Prostate gland (tissue), 2 donors: Measurements from ENCODE around the gene TSKS. TPM values are rescaled to one million over a fixed set of nuclear protein-coding genes. Genes with fewer than 3 reads are reported as not detected.

Experiments
- DNase-seq: peaks from one replicate; pipeline ENCODE4 v3.0.0-alpha.2; 2019; ENCODE audit warnings: low spot score
- H3K27ac ChIP-seq, 2 donors: fragments of 200-600 bp; sonication (generic); 2 replicates each; pipeline ENCODE4 v1.5.1; 2017 to 2019
- H3K27me3 ChIP-seq: fragments of 200-600 bp; sonication (generic); replicated peaks from 2 replicates; pipeline ENCODE4 v1.5.1; 2019; ENCODE audit not compliant: insufficient read depth
- H3K36me3 ChIP-seq, 2 donors: fragments of 200-600 bp; sonication (generic); 1 replicate in 1 of 2; 2 replicates in 1 of 2; pipeline versions ENCODE4 v1.5.1 to v1.8.1; 2017 to 2019
- H3K4me1 ChIP-seq: fragments of 200-600 bp; sonication (generic); replicated peaks from 2 replicates; pipeline ENCODE4 v1.5.1; 2019
- H3K4me3 ChIP-seq, 2 donors: fragments of 200-600 bp; sonication (generic); 2 replicates each; pipeline ENCODE4 v1.5.1; 2017 to 2019
- H3K9me3 ChIP-seq: fragments of 200-600 bp; sonication (generic); 2 replicates; pipeline ENCODE4 v1.5.1; 2017
- POLR2A ChIP-seq: fragments of 450-650 bp; IDR thresholded peaks from one replicate; pipeline ENCODE4 v1.6.1; 2016; ENCODE audit warnings: antibody characterized with exemption, mild to moderate bottlenecking
- POLR2AphosphoS5 ChIP-seq: sonication (generic); formaldehyde crosslinking; IDR thresholded peaks from one replicate; pipeline ENCODE4 v1.6.1; 2017; ENCODE audit warnings: antibody characterized with exemption
- WGBS: methylation state at CpG from one replicate; pipeline ENCODE4 v1.1.5; 2018; 5-methylcytosine and 5-hydroxymethylcytosine counted together
- intact Hi-C: fragments of 100-400 bp; cut with DNase I; formaldehyde crosslinking; loops from one replicate; pipeline ENCODE4 v1.14.2; 2022
- total RNA-seq, 2 donors: library from RNA; depleted of rRNA; stranded (reverse); fragments of >200 nt; gene quantifications; one replicate each; pipeline ENCODE4 v1.1.0, GENCODE V29; 2016
- TF ChIP-seq, protein P1 (sequence below), 4 experiments: fragments of 200-600 bp in 2 of 4; fragments of 450-650 bp in 2 of 4; sonication (generic) in 2 of 4; IDR thresholded peaks; 1 replicate in 3 of 4; 2 replicates in 1 of 4; pipeline ENCODE4 v1.5.1; 2016 to 2019; ENCODE audit warnings: antibody characterized with exemption in 4 of 4, mild to moderate bottlenecking in 2 of 4, moderate library complexity in 2 of 4

The TSKS gene
- total RNA-seq, 2 donors from 2014 or later = 10.6 TPM; not detected in 1

DNA sequence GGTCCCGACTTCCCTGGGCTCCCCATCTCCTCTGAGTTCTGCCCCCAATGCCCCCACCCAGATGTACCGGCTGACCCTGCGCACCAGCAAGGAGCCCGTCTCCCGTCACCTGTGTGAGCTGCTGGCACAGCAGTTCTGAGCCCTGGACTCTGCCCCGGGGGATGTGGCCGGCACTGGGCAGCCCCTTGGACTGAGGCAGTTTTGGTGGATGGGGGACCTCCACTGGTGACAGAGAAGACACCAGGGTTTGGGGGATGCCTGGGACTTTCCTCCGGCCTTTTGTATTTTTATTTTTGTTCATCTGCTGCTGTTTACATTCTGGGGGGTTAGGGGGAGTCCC, 43.5 kb upstream of the TSKS start:
- TF ChIP-seq POLR2A (no peak), POLR2AphosphoS5 (no peak)
- TF ChIP-seq, protein P1, sequence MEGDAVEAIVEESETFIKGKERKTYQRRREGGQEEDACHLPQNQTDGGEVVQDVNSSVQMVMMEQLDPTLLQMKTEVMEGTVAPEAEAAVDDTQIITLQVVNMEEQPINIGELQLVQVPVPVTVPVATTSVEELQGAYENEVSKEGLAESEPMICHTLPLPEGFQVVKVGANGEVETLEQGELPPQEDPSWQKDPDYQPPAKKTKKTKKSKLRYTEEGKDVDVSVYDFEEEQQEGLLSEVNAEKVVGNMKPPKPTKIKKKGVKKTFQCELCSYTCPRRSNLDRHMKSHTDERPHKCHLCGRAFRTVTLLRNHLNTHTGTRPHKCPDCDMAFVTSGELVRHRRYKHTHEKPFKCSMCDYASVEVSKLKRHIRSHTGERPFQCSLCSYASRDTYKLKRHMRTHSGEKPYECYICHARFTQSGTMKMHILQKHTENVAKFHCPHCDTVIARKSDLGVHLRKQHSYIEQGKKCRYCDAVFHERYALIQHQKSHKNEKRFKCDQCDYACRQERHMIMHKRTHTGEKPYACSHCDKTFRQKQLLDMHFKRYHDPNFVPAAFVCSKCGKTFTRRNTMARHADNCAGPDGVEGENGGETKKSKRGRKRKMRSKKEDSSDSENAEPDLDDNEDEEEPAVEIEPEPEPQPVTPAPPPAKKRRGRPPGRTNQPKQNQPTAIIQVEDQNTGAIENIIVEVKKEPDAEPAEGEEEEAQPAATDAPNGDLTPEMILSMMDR (IDR thresholded peaks at IDR 0.05) = no peak
- WGBS = 90% methylated on average over 8 of the region's 8 CpGs
- intact Hi-C loops = no loop called here
- Histone ChIP-seq H3K9me3 (no peaks in the 10 kb centered on the region), H3K36me3 (no peaks in the 10 kb centered on the region), H3K27ac (no peak overlapping the region), H3K27me3 (no peaks in the 10 kb centered on the region), H3K4me1 (peaks cover 6% of the 10 kb centered on the region), H3K4me3 (no peak overlapping the region)
- DNase-seq = no peak

DNA sequence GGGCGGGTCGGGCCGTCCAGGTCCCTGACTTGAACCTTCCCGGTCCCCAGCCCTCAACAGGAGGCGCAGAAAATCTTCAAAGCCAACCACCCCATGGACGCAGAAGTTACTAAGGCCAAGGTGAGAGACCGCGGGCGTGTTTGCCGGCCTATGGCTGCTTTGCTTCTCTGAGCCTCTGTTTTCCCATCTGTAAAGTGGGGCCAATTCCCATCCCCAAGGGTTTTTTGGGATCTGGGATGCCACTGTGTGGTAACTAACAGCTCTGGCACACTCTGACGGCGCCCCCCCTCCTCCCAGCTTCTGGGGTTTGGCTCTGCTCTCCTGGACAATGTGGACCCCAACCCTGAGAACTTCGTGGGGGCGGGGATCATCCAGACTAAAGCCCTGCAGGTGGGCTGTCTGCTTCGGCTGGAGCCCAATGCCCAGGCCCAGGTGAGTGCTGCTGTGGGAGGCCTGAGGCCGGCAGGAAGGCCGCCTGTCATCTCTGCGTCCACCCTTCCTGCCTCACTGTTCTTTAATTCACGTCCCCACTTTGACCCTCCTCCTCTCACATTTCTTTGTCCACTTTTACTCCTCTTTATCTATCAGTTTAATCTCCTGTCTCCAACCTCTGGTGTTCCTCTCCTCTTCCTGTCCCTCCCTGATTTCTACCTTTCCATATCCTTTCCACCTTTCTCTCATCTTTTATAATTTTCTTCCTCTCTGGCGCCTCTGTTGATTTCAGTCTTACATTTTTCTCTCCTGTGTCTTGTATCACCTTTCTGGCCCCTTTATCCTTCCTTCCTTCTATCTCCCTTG, 42.9 kb upstream of the TSKS start:
- Histone ChIP-seq H3K27ac (no peak overlapping the region), H3K4me3 (no peak overlapping the region), H3K4me1 (peaks cover 6% of the 10 kb centered on the region), H3K36me3 (no peaks in the 10 kb centered on the region), H3K27me3 (no peaks in the 10 kb centered on the region), H3K9me3 (no peaks in the 10 kb centered on the region)
- TF ChIP-seq, protein P1 (IDR thresholded peaks at IDR 0.05) = no peak
- TF ChIP-seq POLR2A = no peak
- TF ChIP-seq POLR2AphosphoS5 = no peak
- no peak for DNase-seq
- intact Hi-C loops = no loop called here
- WGBS = 81% methylated on average over 19 of the region's 20 CpGs

DNA sequence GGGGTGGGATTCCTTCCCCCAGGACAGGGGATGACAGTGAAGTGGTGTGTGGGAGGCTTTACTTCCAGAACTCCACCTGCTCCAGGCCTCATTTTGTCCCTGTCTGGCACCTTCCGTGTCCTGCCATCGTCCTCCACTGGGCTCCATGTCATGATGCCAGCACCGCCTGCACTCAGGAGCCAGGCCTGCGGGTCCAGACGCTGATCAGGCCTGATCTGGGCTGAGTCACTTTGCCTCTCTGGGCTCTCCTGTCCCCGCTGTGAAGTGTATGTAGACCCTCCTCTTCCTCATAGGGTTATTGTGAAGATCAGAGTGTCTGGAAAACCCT, 40.4 kb upstream of the TSKS start:
- WGBS = 90% methylated on average over 6 of the region's 6 CpGs
- no peak for TF ChIP-seq POLR2AphosphoS5
- TF ChIP-seq POLR2A = no peak
- TF ChIP-seq, protein P1 (IDR thresholded peaks at IDR 0.05) = no peak
- H3K4me3 ChIP-seq = no peak overlapping the region
- no peaks in the 10 kb centered on the region for H3K27me3 ChIP-seq
- peaks cover 0 to 4% of the 10 kb centered on the region in 2 donors for H3K36me3 ChIP-seq
- no peaks in the 10 kb centered on the region for H3K4me1 ChIP-seq
- no peak overlapping the region for H3K27ac ChIP-seq
- intact Hi-C loops = no loop called here
- DNase-seq = no peak
- H3K9me3 ChIP-seq = no peaks in the 10 kb centered on the region

DNA sequence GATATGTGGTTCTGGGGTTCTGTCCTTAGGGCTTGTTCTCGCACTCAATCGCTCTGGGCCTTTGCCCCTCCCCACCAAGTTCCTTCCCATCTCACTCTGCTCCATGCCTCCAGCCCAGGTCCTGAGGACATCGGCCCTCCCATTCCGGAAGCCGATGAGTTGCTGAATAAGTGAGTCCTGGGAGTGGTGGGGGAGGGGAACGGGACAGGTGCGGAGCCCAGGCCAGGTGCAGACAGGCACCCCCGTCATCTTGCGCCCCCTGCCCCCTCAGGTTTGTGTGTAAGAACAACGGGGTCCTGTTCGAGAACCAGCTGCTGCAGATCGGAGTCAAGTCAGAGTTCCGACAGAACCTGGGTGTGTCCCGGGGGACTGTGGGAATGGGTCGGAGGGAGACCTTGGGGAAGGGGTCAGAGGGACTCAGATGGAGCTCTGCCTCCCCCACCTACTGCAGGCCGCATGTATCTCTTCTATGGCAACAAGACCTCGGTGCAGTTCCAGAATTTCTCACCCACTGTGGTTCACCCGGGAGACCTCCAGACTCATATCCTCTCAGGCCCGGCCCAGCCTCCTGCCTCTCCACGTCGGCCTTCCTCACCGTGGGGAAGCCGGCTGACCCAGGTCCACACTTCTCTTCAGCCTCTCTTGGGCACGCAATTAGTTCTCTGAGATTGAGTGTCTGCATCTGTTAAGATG, 39.9 kb upstream of the TSKS start:
- Histone ChIP-seq H3K36me3 (peaks cover 0 to 9% of the 10 kb centered on the region in 2 donors), H3K9me3 (no peaks in the 10 kb centered on the region), H3K27me3 (no peaks in the 10 kb centered on the region), H3K27ac (peak overlapping the region in 1 of 2 donors; percentile 25), H3K4me3 (no peak overlapping the region), H3K4me1 (no peaks in the 10 kb centered on the region)
- DNase-seq = no peak
- TF ChIP-seq, protein P1 (IDR thresholded peaks at IDR 0.05) = no peak
- no peak for TF ChIP-seq POLR2A
- TF ChIP-seq POLR2AphosphoS5 = no peak
- 83% methylated on average over 24 of the region's 24 CpGs for WGBS
- intact Hi-C loops = no loop called here
